ENCODE measurements around the gene NPAS3. TPM values are rescaled to one million over a fixed set of nuclear protein-coding genes. Genes with fewer than 3 reads are reported as not detected.

Gene NPAS3
- total RNA-seq, 4 donors from 2014 or later, result 1.9 to 10.6 (median 2.2) TPM

GRCh38 chr14:33622496-33622895 lies 683.8 kb downstream of the NPAS3 start:
- Histone ChIP-seq H3K27ac (no peak overlapping the region), H3K9me3 (no peaks in the 10 kb centered on the region), H3K4me1 (no peaks in the 10 kb centered on the region), H3K4me3 (no peak overlapping the region), H3K36me3 (no peaks in the 10 kb centered on the region), H3K27me3 (no peaks in the 10 kb centered on the region)
- 88 to 97% methylated on average over 3 of the region's 3 CpGs for WGBS, 2 donors (ENCODE audit: low coverage in 1 of 2)
- TF ChIP-seq POLR2AphosphoS5 (IDR thresholded peaks at IDR 0.05) (no peak), EP300 (IDR thresholded peaks at IDR 0.05) (no peak), POLR2A (IDR thresholded peaks at IDR 0.05) (no peak), CTCF (IDR thresholded peaks at IDR 0.05) (no peak)
- no peak for ATAC-seq

- Histone ChIP-seq H3K4me1 (no peaks in the 10 kb centered on the region), H3K9me3 (no peaks in the 10 kb centered on the region), H3K36me3 (no peaks in the 10 kb centered on the region), H3K4me3 (no peak overlapping the region), H3K27me3 (no peaks in the 10 kb centered on the region), H3K27ac (no peak overlapping the region)
- TF ChIP-seq CTCF (IDR thresholded peaks at IDR 0.05) (no peak), POLR2A (IDR thresholded peaks at IDR 0.05) (no peak), EP300 (IDR thresholded peaks at IDR 0.05) (no peak), POLR2AphosphoS5 (IDR thresholded peaks at IDR 0.05) (no peak)
- ATAC-seq, result no peak
Observed at GRCh38 chr14:33629792-33630191, 691.1 kb downstream of the NPAS3 start.

GRCh38 chr14:33631021-33631420 lies 692.3 kb downstream of the NPAS3 start:
- 90 to 100% methylated on average over 1 of the region's 1 CpG for WGBS, 2 donors (ENCODE audit: low coverage in 1 of 2)
- TF ChIP-seq EP300 (IDR thresholded peaks at IDR 0.05) (no peak), POLR2A (IDR thresholded peaks at IDR 0.05) (no peak), POLR2AphosphoS5 (IDR thresholded peaks at IDR 0.05) (no peak), CTCF (IDR thresholded peaks at IDR 0.05) (no peak)
- ATAC-seq, result no peak
- Histone ChIP-seq H3K27me3 (no peaks in the 10 kb centered on the region), H3K4me3 (no peak overlapping the region), H3K4me1 (no peaks in the 10 kb centered on the region), H3K9me3 (no peaks in the 10 kb centered on the region), H3K27ac (no peak overlapping the region), H3K36me3 (no peaks in the 10 kb centered on the region)

- Histone ChIP-seq H3K9me3 (no peaks in the 10 kb centered on the region), H3K36me3 (no peaks in the 10 kb centered on the region), H3K27me3 (no peaks in the 10 kb centered on the region), H3K4me1 (no peaks in the 10 kb centered on the region), H3K27ac (no peak overlapping the region), H3K4me3 (no peak overlapping the region)
- TF ChIP-seq EP300 (IDR thresholded peaks at IDR 0.05) (no peak), CTCF (IDR thresholded peaks at IDR 0.05) (no peak), POLR2AphosphoS5 (IDR thresholded peaks at IDR 0.05) (no peak), POLR2A (IDR thresholded peaks at IDR 0.05) (no peak)
- 61 to 68% methylated on average over 4 to 6 of the region's 6 CpGs for WGBS, 2 donors (ENCODE audit: low coverage in 1 of 2)
- no peak for ATAC-seq
Observed at GRCh38 chr14:33631441-33631840, 692.8 kb downstream of the NPAS3 start.

- no peak overlapping the region for H3K27ac ChIP-seq
- ATAC-seq, result no peak
- TF ChIP-seq POLR2AphosphoS5 (IDR thresholded peaks at IDR 0.05) (no peak), CTCF (IDR thresholded peaks at IDR 0.05) (no peak), POLR2A (IDR thresholded peaks at IDR 0.05) (no peak), EP300 (IDR thresholded peaks at IDR 0.05) (no peak)
- H3K4me3 ChIP-seq, result no peak overlapping the region
- 95 to 100% methylated on average over 2 of the region's 3 CpGs for WGBS, 2 donors (ENCODE audit: low coverage in 1 of 2)
- no peaks in the 10 kb centered on the region for H3K27me3 ChIP-seq
- H3K36me3 ChIP-seq, result no peaks in the 10 kb centered on the region
- no peaks in the 10 kb centered on the region for H3K9me3 ChIP-seq
- H3K4me1 ChIP-seq, result no peaks in the 10 kb centered on the region
Observed at GRCh38 chr14:33634631-33635030, 696.0 kb downstream of the NPAS3 start.
